HG03159 (cell line): ENCODE measurements around the gene KDF1.

Experiments used
- ATAC-seq: cut with Tn5 transposase; IDR thresholded peaks from one replicate; pipeline ENCODE4 v1.9.1; 2021; ENCODE audit warnings: mild to moderate bottlenecking, moderate library complexity; ENCODE audit not compliant: unreplicated experiment

Gene KDF1, protein sequence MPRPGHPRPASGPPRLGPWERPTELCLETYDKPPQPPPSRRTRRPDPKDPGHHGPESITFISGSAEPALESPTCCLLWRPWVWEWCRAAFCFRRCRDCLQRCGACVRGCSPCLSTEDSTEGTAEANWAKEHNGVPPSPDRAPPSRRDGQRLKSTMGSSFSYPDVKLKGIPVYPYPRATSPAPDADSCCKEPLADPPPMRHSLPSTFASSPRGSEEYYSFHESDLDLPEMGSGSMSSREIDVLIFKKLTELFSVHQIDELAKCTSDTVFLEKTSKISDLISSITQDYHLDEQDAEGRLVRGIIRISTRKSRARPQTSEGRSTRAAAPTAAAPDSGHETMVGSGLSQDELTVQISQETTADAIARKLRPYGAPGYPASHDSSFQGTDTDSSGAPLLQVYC

DNA sequence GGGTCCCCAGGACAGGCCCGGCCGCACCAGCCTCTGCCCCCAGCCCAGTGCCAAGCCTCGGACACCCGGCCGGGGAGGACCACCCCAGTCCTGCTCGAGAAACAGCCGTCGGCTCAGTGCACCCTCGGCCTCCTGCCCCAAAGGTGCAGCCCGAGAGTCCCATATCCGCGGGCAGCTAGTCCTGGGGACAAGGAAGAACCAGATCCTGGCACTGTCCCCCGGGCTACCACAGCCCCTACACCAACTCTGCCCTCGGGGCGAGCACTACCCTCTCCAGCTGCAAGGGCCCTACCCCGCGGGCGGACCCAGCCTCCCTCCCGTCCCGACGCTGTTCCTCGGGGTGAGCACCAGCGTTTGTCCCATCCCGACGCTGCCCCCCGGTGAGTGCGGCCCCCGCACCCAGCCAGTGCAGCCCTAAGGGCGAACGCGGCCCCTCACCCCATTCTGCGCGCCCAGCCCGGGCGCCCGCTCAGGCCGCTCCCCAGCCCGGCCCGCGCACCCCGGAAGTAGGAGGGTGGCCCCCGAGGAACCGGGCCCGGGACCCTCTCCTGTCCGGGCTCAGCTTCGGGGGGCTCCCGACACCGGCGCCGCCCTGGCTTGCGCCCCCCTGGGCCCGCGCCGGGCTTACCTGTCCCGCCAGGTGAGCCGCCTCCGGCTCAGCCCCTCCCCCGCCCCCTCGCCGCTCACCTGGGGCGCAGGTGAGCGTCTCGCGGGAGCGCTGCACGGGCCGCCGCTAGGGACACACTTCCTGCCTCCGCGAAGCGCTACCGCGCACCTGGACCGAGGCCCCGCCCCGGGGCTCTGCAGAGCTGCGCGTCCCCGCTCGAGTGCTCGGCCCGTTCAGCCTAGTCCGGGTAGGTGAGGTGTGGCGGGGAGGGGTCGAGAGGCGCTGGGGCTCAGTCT lies at the start of gene KDF1:
Gene KDF1 (minus strand): TSS at position 747 of the 903 bp plus-strand sequence. CDS start 8,088 bp downstream, outside the sequence.
- no peak for ATAC-seq

DNA sequence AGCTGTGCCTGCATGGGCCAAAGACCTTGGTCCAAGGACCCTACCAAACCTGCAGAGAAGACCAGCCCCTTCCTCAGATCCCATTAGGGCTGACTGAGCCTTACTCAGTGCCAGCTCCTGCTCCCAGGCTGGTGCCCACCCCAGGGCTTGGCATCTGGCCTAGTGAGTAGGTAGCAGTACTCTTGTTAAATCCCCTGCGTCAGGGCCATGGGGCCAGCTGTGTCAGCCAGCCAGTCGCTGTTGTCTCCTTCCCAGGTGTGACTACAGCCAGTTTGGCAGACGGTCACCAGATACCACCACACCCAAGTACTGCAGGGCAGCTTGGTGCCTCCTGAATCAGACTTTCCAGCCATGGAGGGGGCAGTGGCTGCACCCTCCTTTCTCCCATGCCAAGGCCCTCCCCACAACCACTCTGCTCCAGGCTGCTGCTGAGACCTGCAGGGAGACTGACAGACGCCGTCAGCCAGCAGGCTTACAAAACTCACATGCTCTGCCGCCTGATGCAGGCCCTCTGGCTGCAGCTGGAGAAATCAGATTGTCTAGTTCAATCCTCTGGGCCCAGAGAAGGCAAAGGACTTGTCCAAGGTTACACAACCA lies 49.4 kb upstream of the KDF1 start:
- no peak for ATAC-seq

DNA sequence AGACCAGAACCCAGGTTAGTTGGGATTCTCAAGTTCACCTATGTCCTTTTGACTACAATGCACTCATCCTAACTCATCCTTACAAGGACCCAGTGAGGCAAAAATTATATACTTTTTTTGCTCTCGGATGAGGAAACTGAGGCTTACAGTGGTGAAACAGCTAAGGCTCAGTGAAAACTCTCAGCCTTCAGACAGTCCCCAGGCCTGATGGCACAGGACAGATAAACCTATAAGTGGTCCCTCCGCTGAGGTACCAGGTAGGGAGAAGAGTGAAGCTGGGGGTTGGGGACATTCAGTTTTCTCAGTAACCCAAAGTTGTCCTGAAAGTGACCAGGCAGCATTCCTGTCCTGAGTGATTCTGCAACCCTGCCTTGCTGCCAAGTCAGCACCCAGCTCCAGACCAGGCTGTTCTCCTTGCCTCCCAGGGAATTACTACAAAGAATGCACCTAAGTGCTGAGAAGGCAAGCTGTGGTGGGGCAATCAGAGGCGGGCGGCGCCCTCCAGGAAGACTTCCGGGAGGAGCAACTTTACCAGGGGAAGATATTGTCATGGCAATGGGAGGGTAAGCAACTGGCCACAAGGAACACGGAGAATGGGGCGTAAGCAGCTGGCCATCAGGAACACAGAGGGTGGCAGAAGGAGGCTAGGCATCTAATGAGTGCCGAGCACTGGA lies 47.8 kb upstream of the KDF1 start:
- ATAC-seq: no peak

DNA sequence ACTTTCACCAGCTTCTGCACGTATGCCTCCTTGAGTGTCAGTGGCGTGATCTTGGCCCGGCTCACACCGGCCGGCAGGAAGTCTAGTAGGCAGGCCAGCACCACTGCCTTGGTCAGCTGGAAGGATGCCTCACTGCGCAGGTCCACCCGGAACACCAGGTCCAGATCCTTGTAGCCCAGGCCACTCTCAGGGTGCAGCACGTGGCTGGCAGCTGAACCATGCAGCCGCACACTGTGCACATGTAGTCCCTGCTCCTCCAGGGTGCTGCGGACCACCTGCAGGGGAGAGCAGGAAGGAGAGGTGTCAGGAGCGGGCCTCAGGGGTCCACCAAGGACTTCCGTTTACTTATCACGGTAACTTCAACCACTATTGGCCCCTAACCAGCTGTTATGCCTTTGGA lies 46.4 kb upstream of the KDF1 start:
- no peak for ATAC-seq

DNA sequence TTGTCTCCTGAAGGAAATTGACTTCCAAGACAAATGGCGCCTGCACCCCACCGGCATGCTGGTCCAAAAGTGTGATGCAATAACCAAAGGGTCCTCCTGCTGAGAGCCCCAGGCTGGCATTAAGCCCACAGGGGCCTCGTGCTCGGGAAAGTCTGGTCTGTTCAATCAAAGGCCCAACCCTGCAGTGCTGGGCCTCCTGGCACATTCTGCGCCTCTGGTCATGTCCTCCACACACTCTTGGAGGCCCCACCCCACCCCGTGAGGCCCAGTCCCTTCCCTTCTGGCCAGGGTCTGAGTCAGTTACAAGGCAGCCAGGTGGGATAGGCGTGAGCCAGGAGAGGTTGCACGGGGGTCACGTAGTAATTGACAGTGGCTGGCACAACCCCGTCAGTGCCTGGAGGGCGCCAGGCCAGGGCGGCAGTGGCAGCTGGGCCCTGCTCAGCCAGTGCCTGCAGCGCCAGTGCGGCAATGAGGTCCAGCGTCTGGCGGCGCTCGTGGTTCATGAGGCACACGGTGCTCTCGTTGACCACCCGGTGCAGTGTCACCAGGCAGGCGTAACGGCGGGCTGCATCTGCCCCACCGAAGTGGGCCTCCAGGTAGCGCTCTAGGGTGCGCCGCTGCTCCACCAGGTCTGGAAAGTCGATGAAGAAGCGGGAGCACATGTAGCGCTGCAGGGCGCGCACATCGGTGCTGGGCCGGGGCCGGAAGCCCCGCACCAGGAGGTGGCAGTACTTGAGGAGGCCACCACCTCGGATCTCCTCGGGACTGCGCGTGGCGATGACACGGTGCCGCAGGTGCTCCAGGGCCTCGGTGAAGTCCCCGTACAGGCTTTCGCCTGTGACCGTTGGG lies 45.6 kb upstream of the KDF1 start:
- ATAC-seq: no peak

DNA sequence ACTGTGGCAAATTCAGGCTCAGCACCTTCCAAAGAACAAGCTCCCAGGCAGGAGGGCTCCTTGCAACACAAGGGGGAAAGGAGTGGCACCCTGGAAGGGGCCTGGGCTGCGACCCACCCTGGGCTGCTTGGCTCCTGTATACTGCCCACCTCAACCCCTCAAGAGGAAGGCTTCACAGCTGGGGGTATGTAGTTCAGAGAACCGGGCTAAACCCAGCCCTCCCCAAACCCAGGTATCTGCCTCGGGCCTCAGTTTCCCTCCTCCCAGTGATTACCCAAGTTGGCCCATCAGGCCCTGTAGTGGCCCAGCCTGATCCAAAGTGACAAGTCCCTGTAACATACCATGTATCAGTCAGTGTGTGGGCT lies 44.9 kb upstream of the KDF1 start:
- no peak for ATAC-seq

DNA sequence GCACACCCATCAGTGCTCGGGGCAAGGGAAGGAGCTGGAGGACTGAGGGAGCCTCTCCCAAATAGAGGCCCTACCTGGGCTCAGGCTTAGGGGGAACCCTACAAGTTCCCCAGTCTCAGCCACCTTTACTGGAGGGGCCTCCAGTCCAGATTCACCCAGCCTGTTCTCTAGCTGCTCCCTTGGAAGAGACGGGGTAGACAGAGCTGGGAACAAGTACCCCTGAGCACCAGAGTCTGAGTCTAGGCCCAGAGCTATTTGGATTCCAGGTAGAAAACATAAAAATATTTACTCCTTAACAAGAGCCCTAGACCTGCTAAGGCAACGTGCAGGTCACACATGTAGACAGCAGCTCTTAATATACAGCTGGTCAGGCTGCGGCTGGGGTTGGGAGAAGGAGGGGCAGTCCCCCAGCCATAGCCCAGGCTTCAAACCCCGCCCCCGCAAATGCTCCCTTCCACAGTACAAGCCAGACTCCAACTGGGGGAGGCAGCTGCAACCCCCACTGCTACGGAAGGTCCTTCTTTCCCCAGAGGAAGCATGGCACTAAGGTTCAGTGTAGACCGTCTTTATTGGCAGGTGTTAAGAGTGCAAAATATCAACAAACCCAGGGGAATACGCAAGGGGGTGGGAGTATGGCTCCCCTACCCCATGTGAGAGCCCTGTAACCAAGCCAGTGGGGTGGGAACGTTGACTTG lies 44.4 kb upstream of the KDF1 start:
- ATAC-seq: no peak

DNA sequence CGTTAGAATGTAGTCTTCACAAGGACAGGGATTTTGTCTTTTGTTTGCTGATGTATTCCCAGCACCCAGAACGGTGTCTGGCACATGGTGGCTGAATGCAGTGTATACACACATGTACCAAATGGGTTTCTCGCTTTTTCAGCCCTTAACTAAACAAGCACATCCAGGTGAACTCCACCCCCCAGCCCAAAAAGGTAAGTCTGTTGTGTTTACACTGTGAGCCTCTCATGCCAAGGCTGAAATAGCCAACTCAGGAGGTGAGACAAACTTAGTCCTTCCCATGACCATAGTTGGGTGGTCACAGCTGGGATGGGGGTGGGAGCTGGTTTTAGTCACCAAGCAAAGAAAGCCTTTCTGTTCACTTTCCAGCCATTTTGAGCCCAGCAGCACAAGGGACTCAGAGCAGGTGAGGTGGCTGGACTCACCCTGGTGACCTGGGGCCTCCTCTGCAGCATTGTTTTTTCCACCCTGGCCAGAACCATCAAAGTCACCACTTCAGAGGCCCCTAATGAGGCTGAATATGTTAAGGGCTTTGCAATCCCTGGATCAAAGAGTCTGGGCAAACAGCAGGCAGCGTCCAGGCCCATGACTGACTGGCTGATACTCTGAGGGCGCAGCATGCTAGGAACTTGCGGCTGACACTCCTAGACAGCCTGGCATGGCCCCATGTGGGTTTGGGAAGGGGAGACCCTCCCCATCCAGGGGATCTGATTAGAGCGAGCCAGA lies 43.6 kb upstream of the KDF1 start:
- no peak for ATAC-seq

DNA sequence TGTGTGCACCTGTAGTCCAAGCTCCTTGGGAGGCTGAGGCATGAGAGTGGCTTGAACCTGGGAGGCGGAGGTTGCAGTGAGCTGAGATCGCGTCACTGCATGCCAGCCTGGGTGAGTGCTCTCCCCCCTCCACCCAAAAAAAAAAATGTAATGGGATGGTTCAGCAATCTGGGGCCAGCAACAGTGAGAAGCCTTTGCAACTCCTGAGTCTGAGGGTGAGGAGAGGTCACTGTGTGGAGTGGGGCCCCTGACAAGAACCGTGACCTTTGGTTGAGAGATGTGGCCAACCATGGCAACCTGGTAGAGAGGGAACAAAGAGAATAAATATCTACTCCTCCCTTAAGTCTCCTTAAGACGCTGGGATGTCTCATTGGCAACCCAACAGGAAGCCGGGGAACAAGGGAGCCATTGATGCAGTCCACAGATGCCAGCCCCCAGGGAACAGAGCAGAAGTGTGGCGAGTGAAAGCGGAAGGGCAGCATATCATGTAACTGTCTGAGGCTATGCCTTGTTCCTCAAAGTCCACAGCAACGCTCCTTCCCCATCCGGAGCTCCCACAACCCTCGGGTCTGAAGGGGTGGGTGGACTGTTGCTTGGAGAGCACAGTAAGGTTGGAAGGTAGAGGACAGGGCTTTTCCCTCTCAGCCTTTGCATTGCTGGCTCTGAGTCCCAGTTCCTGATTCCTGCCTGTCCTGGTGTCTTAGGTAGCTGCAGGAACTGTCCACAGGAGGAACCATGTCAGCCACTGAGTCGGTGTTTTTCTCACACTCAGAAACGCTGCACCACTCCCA lies 41.5 kb upstream of the KDF1 start:
- no peak for ATAC-seq

DNA sequence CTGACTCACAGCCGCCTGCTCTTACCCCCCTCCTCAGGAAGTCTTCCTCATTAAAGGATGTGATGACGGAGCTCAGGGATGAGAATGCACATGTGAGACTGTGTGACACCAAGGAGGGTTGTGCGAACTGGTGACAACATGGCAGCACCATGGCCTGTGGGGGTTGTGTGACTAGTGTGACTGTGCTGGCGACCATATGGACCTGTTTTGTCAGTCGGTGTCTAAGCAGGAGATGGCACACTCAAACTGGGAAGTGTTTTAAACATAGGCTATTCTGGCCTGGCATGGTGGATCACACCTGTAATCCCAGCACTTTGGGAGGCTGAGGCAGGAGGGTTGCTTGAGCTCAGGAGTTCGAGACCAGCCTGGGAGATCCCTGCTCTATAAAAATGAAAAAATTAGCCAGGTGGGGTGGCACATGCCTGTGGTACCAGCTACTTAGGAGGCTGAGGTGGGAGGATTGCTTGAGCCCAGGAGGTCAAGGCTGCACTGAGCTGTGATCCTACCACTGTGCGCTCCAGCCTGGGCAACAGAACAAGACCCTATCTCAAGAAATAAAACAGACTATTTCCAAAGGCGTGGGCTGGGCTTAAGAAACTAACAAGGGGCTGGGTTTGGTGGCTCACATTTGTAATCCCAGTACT lies 40.7 kb upstream of the KDF1 start:
- no peak for ATAC-seq

DNA sequence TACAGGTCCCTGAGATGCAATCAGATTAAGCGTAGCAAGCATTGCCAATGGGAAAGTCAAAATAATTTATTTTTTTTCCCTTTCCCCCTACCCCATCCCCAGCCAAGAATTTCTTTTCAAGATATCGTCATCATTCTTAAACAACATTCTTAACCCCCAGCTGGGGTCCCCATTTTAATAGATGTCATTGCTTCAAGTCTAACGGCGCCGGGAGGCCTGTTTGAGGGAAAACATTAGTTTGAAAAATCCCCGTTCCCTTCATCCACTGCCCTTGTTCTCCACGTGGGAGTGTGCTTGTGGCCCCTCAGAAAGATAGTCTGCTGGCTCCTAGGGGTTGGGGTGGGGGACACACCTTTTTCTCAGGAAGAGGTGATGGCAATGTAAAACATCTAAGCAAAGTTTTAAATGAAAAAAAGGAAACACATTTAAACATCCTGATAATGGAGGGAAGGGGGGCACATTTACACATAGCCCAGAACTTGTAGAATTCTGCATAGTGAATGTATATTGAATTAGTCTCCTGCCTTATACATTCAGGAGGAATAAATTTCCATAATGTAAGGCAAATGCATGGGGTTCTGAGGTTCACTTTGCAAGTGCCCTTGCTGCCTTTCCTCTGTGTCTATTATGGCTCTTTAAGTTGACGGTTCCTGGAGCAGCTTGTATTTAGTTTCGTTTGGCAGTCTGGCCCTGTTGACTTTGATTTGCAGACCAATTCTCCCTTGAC lies 40.0 kb upstream of the KDF1 start:
- no peak for ATAC-seq

DNA sequence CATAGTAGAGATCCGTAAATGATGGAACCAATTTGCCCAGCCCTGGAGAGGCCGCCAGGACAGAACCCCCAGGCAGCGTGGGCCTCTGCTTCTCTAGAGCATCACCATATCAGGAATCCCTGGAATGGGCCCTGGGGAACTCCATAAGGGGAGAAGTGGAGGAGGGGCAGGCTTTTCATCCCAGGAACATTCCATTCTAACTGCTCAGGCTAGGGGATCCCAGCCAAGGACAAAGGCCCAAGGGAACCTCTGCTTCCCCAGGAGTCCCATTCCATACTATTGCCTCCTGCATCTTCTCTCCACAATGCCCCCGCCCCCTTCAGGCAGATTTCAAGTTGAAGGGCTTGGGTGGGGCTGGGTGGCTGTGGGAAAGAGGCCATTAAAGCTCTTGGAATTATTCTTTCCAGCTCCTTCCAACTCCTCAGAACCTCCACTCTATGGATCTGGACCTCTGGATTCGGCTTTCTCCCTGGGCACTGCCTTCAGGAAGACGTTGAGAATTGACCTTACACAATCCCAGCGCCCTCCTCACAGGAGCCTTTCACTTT lies 39.2 kb upstream of the KDF1 start:
- ATAC-seq: no peak

DNA sequence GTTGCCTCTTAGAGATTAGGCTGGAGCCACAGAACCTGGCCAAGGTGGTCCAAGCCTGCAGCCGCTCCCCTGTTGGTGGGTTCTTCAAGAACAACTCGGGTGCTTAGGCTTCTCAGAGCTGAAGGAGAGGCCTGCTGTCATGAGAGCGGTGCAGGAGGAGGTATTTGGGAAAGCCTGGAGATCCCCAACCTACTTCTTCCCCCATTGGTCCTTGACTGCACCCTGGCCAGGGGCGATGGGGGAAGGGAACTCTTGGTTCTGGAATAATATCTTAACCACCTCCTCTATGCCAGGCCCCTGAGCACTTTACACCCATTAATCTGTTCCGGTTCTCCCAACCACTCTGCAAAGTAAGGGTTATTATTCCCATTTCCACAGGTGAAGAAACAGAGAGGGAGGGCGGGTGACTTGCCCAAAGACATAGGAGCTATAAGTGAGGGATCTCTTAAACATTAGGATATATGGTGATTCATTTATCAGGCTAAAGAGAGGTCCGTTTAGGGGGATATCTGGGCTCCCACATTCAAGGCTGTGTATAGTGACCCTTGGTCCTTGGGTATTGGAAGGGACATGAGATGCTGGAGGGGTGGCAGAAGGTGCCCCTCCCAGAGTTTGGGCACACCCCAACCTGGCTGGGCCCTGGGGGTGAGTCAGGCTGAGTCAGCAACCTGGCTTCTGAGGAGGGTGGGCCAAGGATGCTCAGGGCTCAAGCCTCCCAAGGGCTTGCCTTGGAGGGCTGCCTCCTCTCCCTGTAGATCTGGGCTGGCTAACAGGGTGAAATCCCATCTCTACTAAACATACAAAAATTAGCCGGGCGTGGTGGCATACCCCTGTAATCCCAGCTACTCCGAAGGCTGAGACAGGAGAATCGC lies 38.4 kb upstream of the KDF1 start:
- ATAC-seq: no peak

DNA sequence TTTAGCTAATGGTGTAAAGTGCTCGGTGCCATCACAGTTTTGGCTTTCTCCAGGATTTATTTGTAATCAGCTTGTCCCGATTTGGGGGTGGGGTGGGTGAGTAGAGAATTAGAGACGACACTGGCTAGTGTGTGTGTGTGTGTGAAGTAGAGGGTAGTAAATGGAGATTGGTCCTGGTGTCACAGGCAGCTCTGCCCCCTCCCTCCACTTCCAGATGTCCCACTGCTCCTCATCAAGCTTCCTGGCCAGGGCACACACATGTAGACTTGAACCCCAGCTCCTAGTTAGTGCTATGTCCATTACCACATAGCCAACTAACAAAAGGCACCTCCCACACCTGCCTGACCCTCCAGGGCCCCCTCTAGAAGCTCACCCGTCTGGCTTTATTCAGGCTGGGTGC lies 36.4 kb upstream of the KDF1 start:
- no peak for ATAC-seq

DNA sequence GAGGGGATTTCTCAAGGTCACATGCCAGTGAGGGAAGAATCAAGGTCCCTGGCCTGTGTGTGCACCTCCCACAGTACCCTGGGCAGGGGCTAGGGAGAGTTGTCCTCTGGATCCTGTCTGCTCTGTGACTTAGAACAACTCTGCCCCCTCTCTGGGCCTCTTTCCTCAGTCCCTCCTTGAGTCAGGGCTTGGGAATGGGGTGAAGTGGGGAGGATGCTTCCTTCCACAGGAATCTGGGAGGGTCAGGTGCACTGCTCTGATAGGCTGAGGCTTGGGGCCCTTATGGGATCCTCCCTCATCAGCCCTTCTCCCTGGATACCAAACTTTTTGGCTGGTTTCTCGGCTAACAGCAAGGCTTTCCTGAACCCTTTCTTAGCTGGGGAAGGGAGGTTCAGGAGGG lies 35.8 kb upstream of the KDF1 start:
- ATAC-seq: no peak
